Erythroblast (primary cell): ENCODE measurements around the gene GORASP2.

Experiments used
- GATA1 ChIP-seq: IDR thresholded peaks from 2 replicates; pipeline ENCODE4 v1.6.1; 2011; ENCODE audit warnings: low read depth, mild to moderate bottlenecking, control low read depth, low read length, moderate library complexity
- POLR2A ChIP-seq: IDR thresholded peaks from 2 replicates; pipeline ENCODE4 v1.6.1; 2011; ENCODE audit warnings: mild to moderate bottlenecking, low read length

GRCh38 chr2:170984079-170984478 is 55.0 kb downstream of the GORASP2 start:
- TF ChIP-seq POLR2A (no peak), GATA1 (no peak)
